T-cell (primary cell): Measurements from ENCODE around the gene ADAP1. TPM values are rescaled to one million over a fixed set of nuclear protein-coding genes. Genes with fewer than 3 reads are reported as not detected.
"Not testable (repeated sequence)": the region's sequence is repeated elsewhere in the genome, so short reads cannot be mapped to it uniquely, and the experiment has no call there.

Source experiments
- ATAC-seq, 4 experiments: fragments of 200-7000 bp in 3 of 4; fragments of 150-1000 bp in 1 of 4; cut with Tn5 transposase; replicated peaks in 1 of 4; 1 replicate in 3 of 4; 2 replicates in 1 of 4; pipeline ENCODE4 v1.10.0; 2021; ENCODE audit warnings: moderate library complexity in 3 of 4, mild to moderate bottlenecking in 2 of 4, moderate number of reproducible peaks in 1 of 4
- CTCF ChIA-PET, 2 donors: fragments of 300-600 bp; sonication (Branson Sonifier 250); formaldehyde crosslinking; loops; one replicate each; lab custom pipeline; 2022; ENCODE audit warnings: antibody characterized with exemption in 2 of 2; lab: Charles Lee
- POLR2A ChIA-PET, 2 donors: fragments of 300-600 bp; sonication (Branson Sonifier 250); formaldehyde crosslinking; loops; one replicate each; lab custom pipeline; 2022; ENCODE audit warnings: antibody characterized with exemption in 2 of 2; lab: Charles Lee
- DNase-seq, 35 experiments: peaks; one replicate each; pipeline versions ENCODE4 v3.0.0 to v3.0.0-alpha.2; 2013 to 2023
- H3K27ac ChIP-seq: one replicate; pipeline ENCODE4 v1.5.1; 2013; ENCODE audit warnings: low read length
- H3K27me3 ChIP-seq, 2 experiments: replicated peaks in 1 of 2; 1 replicate in 1 of 2; 2 replicates in 1 of 2; pipeline versions ENCODE4 v1.6.1 to v1.7.0; 2013; ENCODE audit warnings: low read length in 1 of 2, mixed read lengths in 1 of 2; ENCODE audit not compliant: control insufficient read depth in 2 of 2, insufficient read depth in 2 of 2; ENCODE audit errors: extremely low read depth in 1 of 2
- H3K36me3 ChIP-seq, 2 donors: 1 replicate in 1 of 2; 2 replicates in 1 of 2; pipeline versions ENCODE4 v1.6.1 to v1.7.0; 2013; ENCODE audit warnings: low read length in 1 of 2; ENCODE audit not compliant: control insufficient read depth in 2 of 2, insufficient read depth in 1 of 2; ENCODE audit errors: extremely low read depth in 1 of 2
- H3K4me1 ChIP-seq, 2 experiments: 1 replicate in 1 of 2; 2 replicates in 1 of 2; pipeline versions ENCODE4 v1.6.1 to v1.7.0; 2013; ENCODE audit warnings: low read length in 2 of 2, mixed read lengths in 1 of 2; ENCODE audit not compliant: insufficient read depth in 2 of 2, control insufficient read depth in 1 of 2; ENCODE audit errors: extremely low read depth in 1 of 2
- H3K4me3 ChIP-seq, 2 donors: 1 replicate in 1 of 2; 2 replicates in 1 of 2; pipeline versions ENCODE4 v1.5.1 to v1.7.0; 2013; ENCODE audit warnings: mild to moderate bottlenecking in 2 of 2, low read length in 1 of 2, moderate library complexity in 1 of 2; ENCODE audit not compliant: control insufficient read depth in 1 of 2; ENCODE audit errors: extremely low read depth in 1 of 2
- H3K9me3 ChIP-seq: 2 replicates; pipeline ENCODE4 v1.7.0; 2013
- H3K27ac Mint-ChIP-seq, 2 donors: one replicate each; pipeline ENCODE4 v1.8.0; 2020 to 2021; ENCODE audit warnings: mild to moderate bottlenecking in 2 of 2, mixed read lengths in 2 of 2
- H3K27me3 Mint-ChIP-seq, 2 donors: one replicate each; pipeline ENCODE4 v1.8.0; 2021 to 2022; ENCODE audit warnings: mixed read lengths in 2 of 2
- H3K36me3 Mint-ChIP-seq: one replicate; pipeline ENCODE4 v1.8.0; 2021; ENCODE audit warnings: mixed read lengths
- H3K4me1 Mint-ChIP-seq, 3 donors: one replicate each; pipeline ENCODE4 v1.8.0; 2020 to 2022; ENCODE audit warnings: mixed read lengths in 3 of 3, mild to moderate bottlenecking in 1 of 3
- H3K4me3 Mint-ChIP-seq, 3 donors: one replicate each; pipeline ENCODE4 v1.8.0; 2020 to 2022; ENCODE audit warnings: mild to moderate bottlenecking in 3 of 3, mixed read lengths in 3 of 3, moderate library complexity in 3 of 3
- H3K9me3 Mint-ChIP-seq, 3 donors: one replicate each; pipeline ENCODE4 v1.8.0; 2020 to 2022; ENCODE audit warnings: mixed read lengths in 3 of 3
- whole genome bisulfite sequencing: methylation state at CpG from one replicate; pipeline ENCODE4 v1.1.5; 2013; ENCODE audit warnings: missing lambda C conversion rate; ENCODE audit not compliant: insufficient coverage; 5-methylcytosine and 5-hydroxymethylcytosine counted together
- total RNA-seq, 35 experiments: library from RNA in 6 of 35; stranded (reverse) in 6 of 35; fragments of 120-200 nt in 1 of 35; gene quantifications; one replicate each; pipeline versions ENCODE4 v1.2.1 to v1.2.4 and lab custom pipeline; 2013 to 2026

Gene ADAP1
- total RNA-seq, 5 donors from 2014 or later (not counting 1 experiment from before 2014, with no cell fraction given): 10.6 to 26.9 (median 23.5) TPM

- H3K36me3 ChIP-seq, H3K27ac ChIP-seq, H3K36me3 Mint-ChIP-seq, POLR2A ChIA-PET, H3K9me3 ChIP-seq, H3K9me3 Mint-ChIP-seq, H3K27me3 Mint-ChIP-seq, H3K27ac Mint-ChIP-seq: not testable (repeated sequence)
- Mint-ChIP-seq H3K4me1 (peaks cover 8 to 14% (median 12%) of the 10 kb centered on the region in 3 donors), H3K4me3 (peak overlapping the region in 2 of 3 donors; percentile 33 to 37)
- ATAC-seq: peak; percentile 71 to 84 (median 82)
- Histone ChIP-seq H3K27me3 (peaks cover 0 to 19% of the 10 kb centered on the region in 2 experiments), H3K4me3 (peak overlapping the region in 1 of 2 donors; percentile 47), H3K4me1 (peaks cover 0 to 23% of the 10 kb centered on the region in 2 experiments)
- CTCF ChIA-PET: interaction anchor here (0.6 kb wide), 2 partner anchors 134 to 292 kb away, joined by 3 to 9 read pairs; no protein-coding TSS in a partner anchor
- 32% methylated on average over 51 of the region's 73 CpGs for WGBS
- peak in 26 of 35 experiments; percentile 30 to 78 (median 52) for DNase-seq
Measured at GRCh38 chr7:908591-909357, 45.7 kb downstream of the ADAP1 start.

- Histone ChIP-seq H3K9me3 (no peaks in the 10 kb centered on the region), H3K36me3 (no peaks in the 10 kb centered on the region), H3K4me3 (no peak overlapping the region), H3K4me1 (peaks cover 0 to 23% of the 10 kb centered on the region in 2 experiments), H3K27me3 (peaks cover 0 to 19% of the 10 kb centered on the region in 2 experiments), H3K27ac (no peak overlapping the region)
- Mint-ChIP-seq H3K4me1 (peaks cover 8 to 14% (median 12%) of the 10 kb centered on the region in 3 donors), H3K4me3 (peak overlapping the region in 2 of 3 donors; percentile 33 to 37), H3K9me3 (no peaks in the 10 kb centered on the region), H3K36me3 (no peaks in the 10 kb centered on the region), H3K27ac (no peak overlapping the region), H3K27me3 (no peaks in the 10 kb centered on the region)
- POLR2A ChIA-PET: interaction anchor here in 1 of 2 donors (0.6 kb wide), 1 partner anchor 1462 kb away, joined by 3 read pairs; no protein-coding TSS in a partner anchor
- 87% methylated on average over 12 of the region's 12 CpGs for WGBS
- CTCF ChIA-PET: interaction anchor here in 1 of 2 donors (0.6 kb wide), 1 partner anchor 293 kb away, joined by 3 read pairs; no protein-coding TSS in a partner anchor
- ATAC-seq (peak in 1 of 4 experiments; percentile 34), DNase-seq (peak in 5 of 35 experiments; percentile 24 to 38 (median 27))
Measured at GRCh38 chr7:908159-908581, 46.3 kb downstream of the ADAP1 start.

GRCh38 chr7:907158-907980 lies 47.1 kb downstream of the ADAP1 start:
- Histone ChIP-seq H3K9me3 (no peaks in the 10 kb centered on the region), H3K36me3 (peaks cover 0 to 3% of the 10 kb centered on the region in 2 donors), H3K27ac (no peak overlapping the region), H3K4me3 (no peak overlapping the region), H3K27me3 (peaks cover 0 to 19% of the 10 kb centered on the region in 2 experiments), H3K4me1 (peaks cover 0 to 23% of the 10 kb centered on the region in 2 experiments)
- H3K9me3 Mint-ChIP-seq: no peaks in the 10 kb centered on the region
- H3K4me1 Mint-ChIP-seq: peaks cover 8 to 14% (median 12%) of the 10 kb centered on the region in 3 donors
- H3K27ac Mint-ChIP-seq: no peak overlapping the region
- ChIA-PET CTCF (no interaction called here), POLR2A (interaction anchor here in 1 of 2 donors (0.6 kb wide), 1 partner anchor 1463 kb away, joined by 3 read pairs; no protein-coding TSS in a partner anchor)
- 86% methylated on average over 44 of the region's 49 CpGs for WGBS
- H3K27me3 Mint-ChIP-seq: peaks cover 0 to 7% of the 10 kb centered on the region in 2 donors
- H3K4me3 Mint-ChIP-seq: no peak overlapping the region
- DNase-seq (peak in 13 of 35 experiments; percentile 27 to 62 (median 48)), ATAC-seq (peak in 1 of 4 experiments; percentile 19)
- peaks cover 3% of the 10 kb centered on the region for H3K36me3 Mint-ChIP-seq

GRCh38 chr7:906776-907157 lies 47.7 kb downstream of the ADAP1 start:
- POLR2A ChIA-PET: no interaction called here
- DNase-seq: peak in 2 of 35 experiments; percentile 21 to 26
- H3K4me3 Mint-ChIP-seq: no peak overlapping the region

GRCh38 chr7:904847-905246 lies 49.6 kb downstream of the ADAP1 start:
- 95% methylated on average over 10 of the region's 20 CpGs for WGBS
- ChIA-PET POLR2A (no interaction called here), CTCF (no interaction called here)
- Mint-ChIP-seq H3K27ac (no peak overlapping the region), H3K27me3 (peaks cover 0 to 7% of the 10 kb centered on the region in 2 donors), H3K4me3 (no peak overlapping the region), H3K4me1 (peaks cover under 1 to 7% (median 6%) of the 10 kb centered on the region in 3 donors), H3K36me3 (peaks cover 3% of the 10 kb centered on the region), H3K9me3 (no peaks in the 10 kb centered on the region)
- DNase-seq (no peak), ATAC-seq (no peak)
- peaks cover 3% of the 10 kb centered on the region in 2 donors for H3K36me3 ChIP-seq
- H3K4me3 ChIP-seq: no peak overlapping the region
- no peak overlapping the region for H3K27ac ChIP-seq
- no peaks in the 10 kb centered on the region for H3K9me3 ChIP-seq
- H3K4me1 ChIP-seq: peaks cover 0 to 24% of the 10 kb centered on the region in 2 experiments
- H3K27me3 ChIP-seq: peaks cover 0 to 19% of the 10 kb centered on the region in 2 experiments

More at GRCh38 chr7:906776-907157, 47.7 kb downstream of the ADAP1 start:
- no peaks in the 10 kb centered on the region for H3K9me3 ChIP-seq
- no peak overlapping the region for H3K4me3 ChIP-seq
- peaks cover 0 to 3% of the 10 kb centered on the region in 2 donors for H3K36me3 ChIP-seq
- H3K27me3 ChIP-seq: peaks cover 0 to 19% of the 10 kb centered on the region in 2 experiments
- H3K4me1 ChIP-seq: peaks cover 0 to 25% of the 10 kb centered on the region in 2 experiments
- ATAC-seq: peak in 1 of 4 experiments; percentile 3
- no peak overlapping the region for H3K27ac Mint-ChIP-seq
- H3K4me1 Mint-ChIP-seq: peaks cover 8 to 14% (median 12%) of the 10 kb centered on the region in 3 donors
- CTCF ChIA-PET: no interaction called here
- no peaks in the 10 kb centered on the region for H3K9me3 Mint-ChIP-seq
- 91% methylated on average over 5 of the region's 10 CpGs for WGBS
- H3K27ac ChIP-seq: no peak overlapping the region
- H3K27me3 Mint-ChIP-seq: peaks cover 0 to 7% of the 10 kb centered on the region in 2 donors
- peaks cover 3% of the 10 kb centered on the region for H3K36me3 Mint-ChIP-seq
